Sigmoid colon (tissue), 7 donors: ENCODE results near the gene GABRB3. TPM values are rescaled to one million over a fixed set of nuclear protein-coding genes. Genes with fewer than 3 reads are reported as not detected.

ENCODE experiments used
- DNase-seq: peaks from one replicate; pipeline ENCODE4 v3.0.0-alpha.2; 2019
- H3K27ac ChIP-seq, 4 donors: fragments of 200-600 bp; sonication (generic); one replicate each; pipeline ENCODE4 v1.5.1; 2016 to 2019; ENCODE audit warnings: mild to moderate bottlenecking in 1 of 4
- H3K27me3 ChIP-seq, 3 donors: fragments of 200-600 bp; sonication (generic); one replicate each; pipeline ENCODE4 v1.5.1; 2019; ENCODE audit warnings: mild to moderate bottlenecking in 1 of 3
- H3K36me3 ChIP-seq, 4 donors: fragments of 200-600 bp; sonication (generic); one replicate each; pipeline ENCODE4 v1.5.1; 2016 to 2019
- H3K4me1 ChIP-seq, 4 donors: fragments of 200-600 bp; sonication (generic); one replicate each; pipeline ENCODE4 v1.5.1; 2017 to 2019
- H3K4me3 ChIP-seq, 4 donors: fragments of 200-600 bp; sonication (generic); one replicate each; pipeline ENCODE4 v1.5.1; 2017 to 2019; ENCODE audit warnings: mild to moderate bottlenecking in 2 of 4, moderate library complexity in 1 of 4
- H3K9me3 ChIP-seq, 4 donors: fragments of 200-600 bp in 3 of 4; sonication (generic) in 3 of 4; one replicate each; pipeline versions ENCODE4 v1.5.1 to v1.6.1; 2013 to 2019
- CTCF ChIP-seq, 4 experiments: fragments of 450-650 bp in 3 of 4; fragments of 200-600 bp in 1 of 4; IDR thresholded peaks; one replicate each; pipeline ENCODE4 v1.5.1; 2016 to 2019; ENCODE audit warnings: antibody characterized with exemption in 4 of 4, mild to moderate bottlenecking in 3 of 4, moderate library complexity in 2 of 4
- EP300 ChIP-seq, 4 donors: sonication (generic); formaldehyde crosslinking; IDR thresholded peaks; one replicate each; pipeline ENCODE4 v1.6.1; 2017; ENCODE audit warnings: antibody characterized with exemption in 4 of 4
- POLR2A ChIP-seq, 2 donors: fragments of 450-650 bp; IDR thresholded peaks; one replicate each; pipeline ENCODE4 v1.6.1; 2016; ENCODE audit warnings: antibody characterized with exemption in 2 of 2, mild to moderate bottlenecking in 2 of 2, moderate library complexity in 2 of 2
- POLR2AphosphoS5 ChIP-seq, 4 donors: sonication (generic); formaldehyde crosslinking; IDR thresholded peaks; one replicate each; pipeline ENCODE4 v1.6.1; 2017; ENCODE audit warnings: antibody characterized with exemption in 4 of 4
- WGBS, 2 donors: extraction: QIAGEN DNeasy Blood & Tissue Kit; methylation state at CpG; one replicate each; pipeline ENCODE4 v1.1.7; 2013; 5-methylcytosine and 5-hydroxymethylcytosine counted together
- intact Hi-C: fragments of 100-400 bp; cut with DNase I; formaldehyde crosslinking; loops from one replicate; pipeline ENCODE4 v1.15.1; 2023
- polyA plus RNA-seq, 3 donors: library from polyadenylated mRNA; stranded (reverse); fragments of 200-250 nt; gene quantifications; one replicate each; pipeline ENCODE4 v1.2.3, GENCODE V29; 2013
- total RNA-seq, 4 donors: library from RNA; depleted of rRNA; stranded (reverse); fragments of >200 nt; gene quantifications; one replicate each; pipeline ENCODE4 v1.1.0, GENCODE V29; 2016
- donor health status: healthy with polysubstance abuse.
- donor health status: Bipolar disorder and iron deficiency.
- donor health status: healthy.

The GABRB3 gene
- total and polyA plus RNA-seq, 7 donors = 0.23 to 4.6 (median 1.0) TPM

DNA sequence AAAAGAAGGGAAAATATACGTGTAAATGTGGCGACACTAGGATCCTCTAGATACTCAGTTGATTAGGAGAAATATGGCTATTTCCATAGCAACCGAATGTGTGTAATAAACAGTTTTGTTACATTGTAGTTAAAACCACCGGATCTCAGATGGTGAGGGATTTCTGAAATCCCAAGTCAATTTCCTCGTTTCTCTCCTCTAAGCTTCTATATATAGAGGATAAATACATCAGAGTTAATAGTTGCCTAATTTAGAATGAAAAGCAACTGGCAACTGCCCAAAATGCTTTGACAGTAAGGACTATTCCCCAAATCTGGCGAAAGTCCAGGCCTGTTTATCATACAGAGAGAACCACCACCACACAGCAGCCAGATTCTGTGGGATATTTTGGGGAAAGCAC, 112.6 kb downstream of the GABRB3 start:
- no peaks in the 10 kb centered on the region for H3K4me1 ChIP-seq
- no peaks in the 10 kb centered on the region for H3K36me3 ChIP-seq
- H3K4me3 ChIP-seq = no peak overlapping the region
- intact Hi-C loops = no loop called here
- DNase-seq = no peak
- H3K27ac ChIP-seq = no peak overlapping the region
- no peaks in the 10 kb centered on the region for H3K27me3 ChIP-seq
- H3K9me3 ChIP-seq = no peaks in the 10 kb centered on the region
- 80 to 85% methylated on average over 6 of the region's 6 CpGs for WGBS, 2 donors
- no peak for TF ChIP-seq POLR2AphosphoS5 (IDR thresholded peaks at IDR 0.05)
- TF ChIP-seq CTCF (IDR thresholded peaks at IDR 0.05) = no peak
- no peak for TF ChIP-seq POLR2A (IDR thresholded peaks at IDR 0.05)
- no peak for TF ChIP-seq EP300 (IDR thresholded peaks at IDR 0.05)

DNA sequence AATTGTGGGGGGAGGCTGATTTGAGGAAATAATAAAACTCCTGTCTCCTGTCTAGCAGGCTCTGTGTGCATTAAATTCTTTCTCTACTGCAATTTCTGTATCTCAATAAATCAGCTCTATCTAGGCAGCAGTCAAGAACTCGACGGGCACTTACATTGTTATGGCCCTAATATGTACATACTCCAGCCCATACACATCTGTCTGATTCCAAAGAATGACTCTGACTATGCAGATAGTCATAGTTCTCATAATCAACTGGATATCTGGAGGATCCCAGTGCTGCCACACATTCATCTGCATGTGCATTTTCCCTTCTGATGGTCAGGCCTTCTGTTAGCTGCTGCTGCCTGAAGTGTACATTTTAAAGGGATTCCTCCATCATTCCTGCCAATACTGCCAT, 114.6 kb downstream of the GABRB3 start:
- H3K36me3 ChIP-seq = no peaks in the 10 kb centered on the region
- intact Hi-C loops = no loop called here
- no peaks in the 10 kb centered on the region for H3K27me3 ChIP-seq
- TF ChIP-seq EP300 (IDR thresholded peaks at IDR 0.05) (no peak), POLR2A (IDR thresholded peaks at IDR 0.05) (no peak), POLR2AphosphoS5 (IDR thresholded peaks at IDR 0.05) (no peak)
- 58 to 69% methylated on average over 2 of the region's 2 CpGs for WGBS, 2 donors
- no peaks in the 10 kb centered on the region for H3K4me1 ChIP-seq
- H3K9me3 ChIP-seq = peaks cover 0 to 2% (median 0%) of the 10 kb centered on the region in 4 donors
- no peak overlapping the region for H3K27ac ChIP-seq
- no peak for DNase-seq
- no peak overlapping the region for H3K4me3 ChIP-seq

GRCh38 chr15:26656080-26656479, 116.8 kb downstream of the GABRB3 start:
- no peaks in the 10 kb centered on the region for H3K36me3 ChIP-seq
- TF ChIP-seq POLR2AphosphoS5 (IDR thresholded peaks at IDR 0.05) (no peak), CTCF (IDR thresholded peaks at IDR 0.05) (no peak), EP300 (IDR thresholded peaks at IDR 0.05) (no peak), POLR2A (IDR thresholded peaks at IDR 0.05) (no peak)
- WGBS, 2 donors = 81 to 83% methylated on average over 6 of the region's 6 CpGs
- intact Hi-C loops = no loop called here
- H3K27ac ChIP-seq = no peak overlapping the region
- H3K4me3 ChIP-seq = no peak overlapping the region
- H3K27me3 ChIP-seq = no peaks in the 10 kb centered on the region
- peaks cover 0 to 3% (median 0%) of the 10 kb centered on the region in 4 donors for H3K9me3 ChIP-seq
- no peaks in the 10 kb centered on the region for H3K4me1 ChIP-seq
- no peak for DNase-seq

- H3K4me3 ChIP-seq = no peak overlapping the region
- no peak for TF ChIP-seq POLR2A (IDR thresholded peaks at IDR 0.05)
- TF ChIP-seq EP300 (IDR thresholded peaks at IDR 0.05) = no peak
- no peak for TF ChIP-seq POLR2AphosphoS5 (IDR thresholded peaks at IDR 0.05)
- TF ChIP-seq CTCF (IDR thresholded peaks at IDR 0.05) = no peak
- peaks cover 0 to 17% (median 3%) of the 10 kb centered on the region in 4 donors for H3K9me3 ChIP-seq
- no peaks in the 10 kb centered on the region for H3K4me1 ChIP-seq
- H3K27ac ChIP-seq = no peak overlapping the region
- H3K27me3 ChIP-seq = no peaks in the 10 kb centered on the region
- 44 to 65% methylated on average over 1 of the region's 1 CpG for WGBS, 2 donors
- intact Hi-C loops = no loop called here
- no peaks in the 10 kb centered on the region for H3K36me3 ChIP-seq
- DNase-seq = no peak
These were observed 121.0 kb downstream of the GABRB3 start for GRCh38 chr15:26651909-26652308.

- intact Hi-C loops = no loop called here
- Histone ChIP-seq H3K36me3 (no peaks in the 10 kb centered on the region), H3K27me3 (no peaks in the 10 kb centered on the region), H3K9me3 (peaks cover 0 to 17% (median 3%) of the 10 kb centered on the region in 4 donors), H3K27ac (no peak overlapping the region), H3K4me1 (no peaks in the 10 kb centered on the region), H3K4me3 (no peak overlapping the region)
- no peak for TF ChIP-seq POLR2AphosphoS5 (IDR thresholded peaks at IDR 0.05)
- no peak for TF ChIP-seq EP300 (IDR thresholded peaks at IDR 0.05)
- no peak for TF ChIP-seq POLR2A (IDR thresholded peaks at IDR 0.05)
- no peak for TF ChIP-seq CTCF (IDR thresholded peaks at IDR 0.05)
- 89 to 91% methylated on average over 6 of the region's 6 CpGs for WGBS, 2 donors
- DNase-seq = no peak
These were observed 124.2 kb downstream of the GABRB3 start for GRCh38 chr15:26648676-26649075.
